HepG2 (cell line): Measurements from ENCODE around the gene SLC44A4. TPM values are rescaled to one million over a fixed set of nuclear protein-coding genes. Genes with fewer than 3 reads are reported as not detected.
A peak's percentile ranks its signal among the peaks of the same experiment; 100 is the strongest.

Experiments used
- ATAC-seq: fragments of 200-7000 bp; cut with Tn5 transposase; 3 replicates; pipeline ENCODE4 v1.9.1; 2020; ENCODE audit warnings: mild to moderate bottlenecking, moderate library complexity
- BruUV-seq: library from RNA; stranded (reverse); fragments of 400-500 nt; replicated peaks from 2 replicates; lab custom pipeline; 2021; lab: Mats Ljungman, UMichigan
- CTCF ChIA-PET: fragments of 300-600 bp; formaldehyde crosslinking; extraction: SDS; loops from one replicate; lab custom pipeline; 2021; ENCODE audit warnings: low total read pairs, inconsistent platforms, low intra/inter-chr PET ratio; lab: Yijun Ruan, JAX
- POLR2A ChIA-PET: fragments of 350-600 bp; sonication (Branson Sonifier 250); formaldehyde crosslinking; loops from one replicate; lab custom pipeline; 2020; ENCODE audit warnings: antibody characterized with exemption, inconsistent platforms; lab: Yijun Ruan, JAX
- DNase-seq: peaks from one replicate; pipeline ENCODE4 v3.0.0-alpha.2; 2015; ENCODE audit warnings: low spot score
- FAIRE-seq: peaks from 3 replicates; lab custom pipeline; 2011; peaks lifted over from hg19 to GRCh38; lab: Jason Lieb, UNC
- H2AFZ ChIP-seq: one replicate; pipeline ENCODE4 v1.6.1; 2011; ENCODE audit warnings: low read length, inconsistent platforms
- H3K27ac ChIP-seq: fragments of 300-600 bp; 3 replicates; pipeline ENCODE4 v1.8.0; 2011; ENCODE audit warnings: mixed run types, mild to moderate bottlenecking, mixed read lengths, low read length, inconsistent platforms; ENCODE audit not compliant: insufficient read depth; ENCODE audit errors: extremely low read length
- H3K27me3 ChIP-seq, 2 experiments: fragments of 200-600 bp in 1 of 2; 2 replicates in 1 of 2; 3 replicates in 1 of 2; pipeline versions ENCODE4 v1.6.0 to v1.8.0; 2011; ENCODE audit warnings: low read length in 2 of 2, mild to moderate bottlenecking in 2 of 2, moderate library complexity in 2 of 2, inconsistent platforms in 1 of 2; ENCODE audit not compliant: insufficient read depth in 2 of 2, control insufficient read depth in 1 of 2
- H3K36me3 ChIP-seq, 2 experiments: fragments of 200-600 bp in 1 of 2; replicated peaks in 1 of 2; 2 replicates in 1 of 2; 3 replicates in 1 of 2; pipeline versions ENCODE4 v1.5.1 to v1.8.0; 2011; ENCODE audit warnings: low read length in 2 of 2, inconsistent platforms in 1 of 2; ENCODE audit not compliant: insufficient read depth in 2 of 2, control insufficient read depth in 1 of 2
- H3K4me1 ChIP-seq: 2 replicates; pipeline ENCODE4 v1.5.1; 2012; ENCODE audit warnings: low read length, inconsistent platforms; ENCODE audit not compliant: insufficient read depth
- H3K4me2 ChIP-seq: 2 replicates; pipeline ENCODE4 v1.6.0; 2011; ENCODE audit warnings: low read depth, low read length, inconsistent platforms
- H3K4me3 ChIP-seq, 3 experiments: fragments of 200-600 bp in 1 of 3; sonication (generic), shearing (Covaris generic) in 1 of 3; replicated peaks in 1 of 3; 2 replicates each; pipeline ENCODE4 v1.5.1; 2011 to 2016; ENCODE audit warnings: low read length in 3 of 3, inconsistent platforms in 2 of 3, low read depth in 2 of 3, mild to moderate bottlenecking in 2 of 3, control low read depth in 1 of 3, mixed read lengths in 1 of 3; ENCODE audit not compliant: insufficient read depth in 1 of 3
- H3K79me2 ChIP-seq: one replicate; pipeline ENCODE4 v1.6.1; 2011; ENCODE audit warnings: low read length, inconsistent platforms; ENCODE audit not compliant: insufficient read depth
- H3K9ac ChIP-seq: 2 replicates; pipeline ENCODE4 v1.6.0; 2011; ENCODE audit warnings: mild to moderate bottlenecking, low read depth, low read length, inconsistent platforms; ENCODE audit not compliant: insufficient read depth
- H3K9me3 ChIP-seq: 2 replicates; pipeline ENCODE4 v1.5.1; 2012; ENCODE audit warnings: mild to moderate bottlenecking, low read length
- H4K20me1 ChIP-seq: 2 replicates; pipeline ENCODE4 v1.6.0; 2011; ENCODE audit warnings: inconsistent platforms, mild to moderate bottlenecking, low read length, moderate library complexity; ENCODE audit not compliant: insufficient read depth
- GFI1 ChIP-seq: sonication (generic); formaldehyde crosslinking; IDR thresholded peaks from 2 replicates; pipeline ENCODE4 v1.5.0; 2020; ENCODE audit warnings: missing genetic modification reagents, mild to moderate bottlenecking, borderline replicate concordance
- GLI4 ChIP-seq: sonication (generic); formaldehyde crosslinking; IDR thresholded peaks from 2 replicates; pipeline ENCODE4 v1.5.1; 2020; ENCODE audit warnings: missing genetic modification reagents, mild to moderate bottlenecking, moderate library complexity, borderline replicate concordance
- KDM3A ChIP-seq: IDR thresholded peaks from 2 replicates; pipeline ENCODE4 v1.6.1; 2018; ENCODE audit warnings: low read depth, missing compliant biosample characterization
- KDM5B ChIP-seq: sonication (generic); formaldehyde crosslinking; IDR thresholded peaks from 2 replicates; pipeline ENCODE4 v1.4.0; 2020; ENCODE audit warnings: missing genetic modification reagents, mild to moderate bottlenecking, borderline replicate concordance
- MTERF4 ChIP-seq: sonication (generic); formaldehyde crosslinking; IDR thresholded peaks from 2 replicates; pipeline ENCODE4 v1.8.0; 2023; ENCODE audit warnings: mild to moderate bottlenecking, missing genetic modification reagents
- NFIC ChIP-seq: IDR thresholded peaks from 2 replicates; pipeline ENCODE4 v1.6.1; 2012; ENCODE audit warnings: mild to moderate bottlenecking, low read length, inconsistent platforms
- NKX3-1 ChIP-seq: sonication (generic); formaldehyde crosslinking; IDR thresholded peaks from 2 replicates; pipeline ENCODE4 v1.5.0; 2020; ENCODE audit warnings: missing genetic modification reagents
- RBM22 ChIP-seq: fragments of 200-400 bp; formaldehyde crosslinking; optimal IDR thresholded peaks from 2 replicates; pipeline ENCODE3; 2017; ENCODE audit warnings: mild to moderate bottlenecking, low read length, moderate library complexity
- SMAD3 ChIP-seq: sonication (generic); formaldehyde crosslinking; IDR thresholded peaks from 2 replicates; pipeline ENCODE4 v1.4.0; 2020; ENCODE audit warnings: missing genetic modification reagents
- ZBTB14 ChIP-seq: sonication (generic); formaldehyde crosslinking; IDR thresholded peaks from 2 replicates; pipeline ENCODE4 v1.4.0; 2020; ENCODE audit warnings: missing genetic modification reagents
- ZBTB43 ChIP-seq: sonication (generic); formaldehyde crosslinking; conservative IDR thresholded peaks from 2 replicates; pipeline ENCODE4 v1.4.0; 2020; ENCODE audit warnings: missing genetic modification reagents
- ZKSCAN5 ChIP-seq: sonication (generic); formaldehyde crosslinking; IDR thresholded peaks from 2 replicates; pipeline ENCODE4 v1.5.1; 2020; ENCODE audit warnings: mild to moderate bottlenecking, missing genetic modification reagents
- ZNF710 ChIP-seq: sonication (generic); formaldehyde crosslinking; IDR thresholded peaks from 2 replicates; pipeline ENCODE4 v1.5.0; 2020; ENCODE audit warnings: mild to moderate bottlenecking, missing genetic modification reagents, borderline replicate concordance
- WGBS: methylation state at CpG from one replicate; pipeline ENCODE4 v1.1.6; 2017; ENCODE audit warnings: low lambda C conversion rate; 5-methylcytosine and 5-hydroxymethylcytosine counted together
- in situ Hi-C: cut with HindIII; loops from 2 replicates; pipeline ENCODE4 v1.10.0; 2017; ENCODE audit warnings: low pct_unique_long_range_greater_than_20kb; ENCODE audit not compliant: extremely low pct_ligation_motif_present
- intact Hi-C: fragments of 100-400 bp; cut with micrococcal nuclease; formaldehyde crosslinking; loops from one replicate; pipeline ENCODE4 v1.10.0; 2022; ENCODE audit not compliant: unreplicated experiment
- polyA plus RNA-seq, 8 experiments: library from polyadenylated mRNA; depleted of rRNA in 3 of 8; stranded (reverse) in 7 of 8; unstranded in 1 of 8; fragments of >200 nt; fragmentation: Illumina TruSeq in 4 of 8; extraction: Trizol in 4 of 8; gene quantifications; 2 replicates each; pipeline versions ENCODE4 v1.2.1 to v1.2.3, GENCODE V29; 2011 to 2016; ENCODE audit warnings: low read depth in 4 of 8, missing spikeins in 1 of 8, mixed read lengths in 1 of 8; ENCODE audit not compliant: insufficient read depth in 1 of 8
- total RNA-seq, 5 experiments: library from RNA; depleted of rRNA; stranded (reverse); fragments of >200 nt; fragmentation: Illumina TruSeq; extraction: Trizol; gene quantifications; 2 replicates each; pipeline ENCODE4 v1.2.3, GENCODE V29; 2016; ENCODE audit warnings: low read depth in 1 of 5
- TF ChIP-seq, protein P1 (sequence below): sonication (generic); formaldehyde crosslinking; IDR thresholded peaks from 2 replicates; pipeline ENCODE4 v1.4.0; 2020; ENCODE audit warnings: missing genetic modification reagents, mild to moderate bottlenecking, borderline replicate concordance

The SLC44A4 gene
- total and polyA plus RNA-seq, 2 of the 13 experiments (the other 11 are each of a cell fraction or from before 2014, with no cell fraction given): 3.5 to 5.9 TPM

DNA sequence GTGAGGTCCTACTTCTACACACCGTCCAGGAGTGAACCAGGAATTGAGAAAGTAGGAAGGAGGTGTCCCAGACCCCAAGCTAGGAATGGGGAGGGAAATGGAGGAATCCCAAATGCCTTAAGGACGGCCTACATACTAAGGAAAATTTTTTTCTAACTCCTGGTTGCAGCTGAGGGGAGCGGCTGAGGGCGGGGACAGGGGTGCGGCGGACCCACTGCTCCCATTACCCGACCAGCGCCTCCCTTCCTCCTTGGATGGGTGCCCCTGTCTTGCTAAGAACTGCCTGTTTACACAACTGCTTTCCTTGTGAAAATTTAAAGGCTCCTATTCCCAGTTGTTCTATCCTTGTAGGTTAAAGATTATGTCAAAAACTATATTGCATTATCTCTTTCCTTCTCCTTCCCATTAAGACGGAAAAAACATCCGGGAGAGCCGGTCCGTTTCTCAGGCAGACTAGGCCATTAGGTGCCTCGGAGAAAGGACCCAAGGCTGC lies 52.0 kb downstream of the SLC44A4 start:
- intact Hi-C loops: no loop called here
- in situ Hi-C loops: no loop called here
- Histone ChIP-seq H3K4me1 (peaks cover 42% of the 10 kb centered on the region), H3K79me2 (peaks cover 28% of the 10 kb centered on the region), H2AFZ (peak overlapping the region; percentile 8), H3K4me2 (peak overlapping the region; percentile 81), H3K27ac (peak overlapping the region; percentile 48), H4K20me1 (peaks cover 4% of the 10 kb centered on the region), H3K36me3 (no peaks in the 10 kb centered on the region), H3K9me3 (no peaks in the 10 kb centered on the region), H3K4me3 (peak overlapping the region; percentile 56 to 91 (median 59)), H3K27me3 (no peaks in the 10 kb centered on the region; a peak in 1 of 5 replicates), H3K9ac (peak overlapping the region; percentile 52)
- FAIRE-seq: no peak
- DNase-seq: no peak
- ChIA-PET CTCF (no interaction called here), POLR2A (interaction anchor here (0.6 to 3.4 kb wide), 61 partner anchors 9 to 1145 kb away, joined by 3 to 107 read pairs (median 5); partner anchors contain the start of genes ABHD16A, APOM, ATF6B and BAG6)
- WGBS: 4% methylated on average over 13 of the region's 13 CpGs
- BruUV-seq: TSS peak; percentile 96
- ATAC-seq: no peak
- TF ChIP-seq NFIC: no peak
- TF ChIP-seq GFI1: 0 out of 2 replicates have a peak, but pooled peaks have one; percentile 15
- no peak for TF ChIP-seq RBM22
- TF ChIP-seq, protein P1, sequence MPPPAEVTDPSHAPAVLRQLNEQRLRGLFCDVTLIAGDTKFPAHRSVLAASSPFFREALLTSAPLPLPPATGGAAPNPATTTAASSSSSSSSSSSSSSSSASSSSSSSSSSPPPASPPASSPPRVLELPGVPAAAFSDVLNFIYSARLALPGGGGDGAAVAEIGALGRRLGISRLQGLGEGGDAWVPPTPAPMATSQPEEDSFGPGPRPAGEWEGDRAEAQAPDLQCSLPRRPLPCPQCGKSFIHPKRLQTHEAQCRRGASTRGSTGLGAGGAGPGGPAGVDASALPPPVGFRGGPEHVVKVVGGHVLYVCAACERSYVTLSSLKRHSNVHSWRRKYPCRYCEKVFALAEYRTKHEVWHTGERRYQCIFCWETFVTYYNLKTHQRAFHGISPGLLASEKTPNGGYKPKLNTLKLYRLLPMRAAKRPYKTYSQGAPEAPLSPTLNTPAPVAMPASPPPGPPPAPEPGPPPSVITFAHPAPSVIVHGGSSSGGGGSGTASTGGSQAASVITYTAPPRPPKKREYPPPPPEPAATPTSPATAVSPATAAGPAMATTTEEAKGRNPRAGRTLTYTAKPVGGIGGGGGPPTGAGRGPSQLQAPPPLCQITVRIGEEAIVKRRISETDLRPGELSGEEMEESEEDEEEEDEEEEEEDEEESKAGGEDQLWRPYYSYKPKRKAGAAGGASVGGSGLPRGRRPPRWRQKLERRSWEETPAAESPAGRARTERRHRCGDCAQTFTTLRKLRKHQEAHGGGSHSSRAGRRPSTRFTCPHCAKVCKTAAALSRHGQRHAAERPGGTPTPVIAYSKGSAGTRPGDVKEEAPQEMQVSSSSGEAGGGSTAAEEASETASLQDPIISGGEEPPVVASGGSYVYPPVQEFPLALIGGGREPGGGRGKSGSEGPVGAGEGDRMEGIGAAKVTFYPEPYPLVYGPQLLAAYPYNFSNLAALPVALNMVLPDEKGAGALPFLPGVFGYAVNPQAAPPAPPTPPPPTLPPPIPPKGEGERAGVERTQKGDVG (CRISPR knock-in tag): no peak
- TF ChIP-seq ZNF710 (CRISPR knock-in tag): 0 out of 2 replicates have a peak, but pooled peaks have one; percentile 15
- no peak for TF ChIP-seq ZKSCAN5 (CRISPR knock-in tag)
- TF ChIP-seq KDM5B: no peak
- 0 out of 2 replicates have a peak, but pooled peaks have one; percentile 10 for TF ChIP-seq KDM3A (CRISPR knock-in tag)
- TF ChIP-seq SMAD3 (CRISPR knock-in tag): 0 out of 2 replicates have a peak, but pooled peaks have one; percentile 14
- TF ChIP-seq MTERF4: 0 out of 2 replicates have a peak, but pooled peaks have one; percentile 38
- no peak; the same call in 1 of the 2 replicates for TF ChIP-seq ZBTB14 (CRISPR knock-in tag)
- TF ChIP-seq GLI4 (CRISPR knock-in tag): no peak
- 0 out of 2 replicates have a peak, but pooled peaks have one; percentile 2 for TF ChIP-seq ZBTB43 (CRISPR knock-in tag)
- TF ChIP-seq NKX3-1 (CRISPR knock-in tag): peak; percentile 39; the same call in 1 of the 2 replicates
